H1 (cell line): ENCODE data around the gene TXNL4A. TPM values are rescaled to one million over a fixed set of nuclear protein-coding genes. Genes with fewer than 3 reads are reported as not detected.

Source experiments
- BACH1 ChIP-seq: IDR thresholded peaks from 2 replicates; pipeline ENCODE4 v1.6.1; 2012; ENCODE audit warnings: low read length, improper control_type of control experiment
- NANOG ChIP-seq: IDR thresholded peaks from 2 replicates; pipeline ENCODE4 v1.6.1; 2011; ENCODE audit warnings: low read length, low read depth, mild to moderate bottlenecking, inconsistent platforms; ENCODE audit not compliant: insufficient read depth, poor library complexity, severe bottlenecking
- POLR2AphosphoS5 ChIP-seq: IDR thresholded peaks from 2 replicates; pipeline ENCODE4 v1.6.1; 2011; ENCODE audit warnings: low read depth, low read length
- SIRT6 ChIP-seq: IDR thresholded peaks from one replicate; pipeline ENCODE4 v1.7.1; 2012; ENCODE audit warnings: low read length, inconsistent platforms
- TCF12 ChIP-seq: IDR thresholded peaks from 2 replicates; pipeline ENCODE4 v1.6.1; 2011; ENCODE audit warnings: low read depth, mild to moderate bottlenecking, low read length
- USF2 ChIP-seq: IDR thresholded peaks from 2 replicates; pipeline ENCODE4 v1.6.1; 2011; ENCODE audit warnings: low read length, improper control_type of control experiment
- YY1 ChIP-seq: IDR thresholded peaks from 2 replicates; pipeline ENCODE4 v1.6.1; 2011; ENCODE audit warnings: low read depth, mild to moderate bottlenecking, low read length
- polyA plus RNA-seq, 7 experiments: library from polyadenylated mRNA; depleted of rRNA in 3 of 7; stranded (reverse) in 5 of 7; unstranded in 2 of 7; fragments of >200 nt in 5 of 7; fragments of 200-250 nt in 2 of 7; gene quantifications; 1 replicate in 5 of 7; 2 replicates in 1 of 7; 4 replicates in 1 of 7; pipeline versions ENCODE4 v1.2.1 to v1.2.3, GENCODE V29; 2011 to 2013; ENCODE audit warnings: missing spikeins in 2 of 7, mixed read lengths in 2 of 7
- total RNA-seq: library from RNA; stranded (reverse); fragmentation: NEBNext Ultra II Directional; extraction: Animal tissue kit (Norgen Biotek cat#: 25700); gene quantifications from 2 replicates; pipeline ENCODE4 v1.2.1, GENCODE V29; 2021

The TXNL4A gene
- total and polyA plus RNA-seq, 2 of the 8 experiments (the other 6 are each of a cell fraction or from before 2014, with no cell fraction given): 169 to 181 TPM

- TF ChIP-seq USF2 (no peak), NANOG (no peak), SIRT6 (no peak), BACH1 (no peak), YY1 (no peak), POLR2AphosphoS5 (no peak), TCF12 (no peak)
These were observed 43.6 kb downstream of the TXNL4A start (continued) for GRCh38 chr18:79944746-79945117.
